ENCODE data around the gene TRDN. TPM values are rescaled to one million over a fixed set of nuclear protein-coding genes. Genes with fewer than 3 reads are reported as not detected.
"Not testable (repeated sequence)": the region's sequence is repeated elsewhere in the genome, so short reads cannot be mapped to it uniquely, and the experiment has no call there.

TRDN gene
- total and polyA plus RNA-seq, 9 donors, result under 0.01 to 7.8 (median 1.3) TPM; not detected in 1

DNA sequence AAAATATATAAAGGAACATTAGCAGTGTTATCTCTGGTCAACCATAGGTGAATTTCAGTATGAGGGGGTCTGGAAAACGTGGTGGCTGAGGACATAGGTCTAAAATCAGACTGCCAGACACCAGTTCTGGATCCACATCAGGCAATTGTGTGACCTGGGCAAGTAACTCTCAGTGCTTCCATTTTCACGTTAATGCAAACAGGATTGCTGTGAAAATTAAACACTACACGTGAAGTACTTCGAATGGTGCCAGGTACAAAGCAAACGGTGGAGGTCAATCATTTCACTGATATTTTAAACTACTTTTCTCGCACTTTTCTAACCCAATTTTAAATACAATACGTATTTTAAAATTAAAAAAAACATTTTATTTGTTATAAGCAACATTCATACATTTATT, 315.7 kb downstream of the TRDN start:
- Histone ChIP-seq H3K27me3 (no peaks in the 10 kb centered on the region), H3K4me1 (ENCODE audit: insufficient read depth) (no peaks in the 10 kb centered on the region), H3K36me3 (no peaks in the 10 kb centered on the region), H3K9me3 (no peaks in the 10 kb centered on the region), H3K27ac (no peak overlapping the region), H3K4me3 (no peak overlapping the region)
- 63 to 74% (median 67%) methylated on average over 7 of the region's 7 CpGs for WGBS, 3 donors
- intact Hi-C loops (cut with DNase I), result no loop called here
- TF ChIP-seq, protein P1, sequence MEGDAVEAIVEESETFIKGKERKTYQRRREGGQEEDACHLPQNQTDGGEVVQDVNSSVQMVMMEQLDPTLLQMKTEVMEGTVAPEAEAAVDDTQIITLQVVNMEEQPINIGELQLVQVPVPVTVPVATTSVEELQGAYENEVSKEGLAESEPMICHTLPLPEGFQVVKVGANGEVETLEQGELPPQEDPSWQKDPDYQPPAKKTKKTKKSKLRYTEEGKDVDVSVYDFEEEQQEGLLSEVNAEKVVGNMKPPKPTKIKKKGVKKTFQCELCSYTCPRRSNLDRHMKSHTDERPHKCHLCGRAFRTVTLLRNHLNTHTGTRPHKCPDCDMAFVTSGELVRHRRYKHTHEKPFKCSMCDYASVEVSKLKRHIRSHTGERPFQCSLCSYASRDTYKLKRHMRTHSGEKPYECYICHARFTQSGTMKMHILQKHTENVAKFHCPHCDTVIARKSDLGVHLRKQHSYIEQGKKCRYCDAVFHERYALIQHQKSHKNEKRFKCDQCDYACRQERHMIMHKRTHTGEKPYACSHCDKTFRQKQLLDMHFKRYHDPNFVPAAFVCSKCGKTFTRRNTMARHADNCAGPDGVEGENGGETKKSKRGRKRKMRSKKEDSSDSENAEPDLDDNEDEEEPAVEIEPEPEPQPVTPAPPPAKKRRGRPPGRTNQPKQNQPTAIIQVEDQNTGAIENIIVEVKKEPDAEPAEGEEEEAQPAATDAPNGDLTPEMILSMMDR (IDR thresholded peaks at IDR 0.05), result no peak
- TF ChIP-seq EP300 (IDR thresholded peaks at IDR 0.05) (no peak), POLR2A (IDR thresholded peaks at IDR 0.05) (no peak)
- no peak for DNase-seq

DNA sequence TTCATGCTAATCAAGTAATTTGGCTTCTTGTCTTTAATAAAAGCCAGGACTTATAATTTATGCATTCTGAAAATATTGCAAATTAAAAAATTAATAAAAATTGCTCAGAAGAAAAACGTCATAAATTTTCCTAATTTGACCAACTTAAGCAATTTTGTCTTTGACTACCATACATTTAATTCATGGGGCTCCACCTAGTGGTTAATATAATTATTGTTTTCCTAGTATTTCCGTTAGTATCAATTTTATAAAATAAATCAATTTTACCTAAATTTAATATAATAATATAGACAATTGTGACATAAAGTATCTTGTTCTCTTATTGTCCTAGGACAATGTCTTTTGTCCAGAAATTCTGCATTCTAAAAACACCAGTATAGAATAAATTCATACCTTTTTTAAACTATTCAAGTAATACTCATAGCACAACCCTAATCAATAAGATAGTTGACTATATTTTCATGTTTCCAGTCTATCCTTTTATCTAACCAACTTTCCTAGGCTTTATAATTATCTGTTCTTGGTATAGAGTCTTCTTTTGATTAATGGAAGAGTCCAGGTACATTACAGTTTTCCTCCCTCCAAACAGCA, 319.9 kb downstream of the TRDN start:
- Histone ChIP-seq H3K4me1 (ENCODE audit: insufficient read depth) (no peaks in the 10 kb centered on the region), H3K27ac (no peak overlapping the region), H3K36me3 (no peaks in the 10 kb centered on the region), H3K27me3 (no peaks in the 10 kb centered on the region), H3K4me3 (no peak overlapping the region), H3K9me3 (no peaks in the 10 kb centered on the region)
- intact Hi-C loops (cut with DNase I), result loop anchor here in 2 of 4 donors (5.0 to 10.0 kb wide), 2 partner anchors 582 to 585 kb away; no protein-coding TSS in a partner anchor
- 0 to 3% (median 0%) methylated on average over 2 of the region's 2 CpGs for WGBS, 3 donors
- no peak for DNase-seq
- TF ChIP-seq POLR2A (IDR thresholded peaks at IDR 0.05) (no peak), EP300 (IDR thresholded peaks at IDR 0.05) (no peak)
- TF ChIP-seq, protein P1 (IDR thresholded peaks at IDR 0.05), result no peak

DNA sequence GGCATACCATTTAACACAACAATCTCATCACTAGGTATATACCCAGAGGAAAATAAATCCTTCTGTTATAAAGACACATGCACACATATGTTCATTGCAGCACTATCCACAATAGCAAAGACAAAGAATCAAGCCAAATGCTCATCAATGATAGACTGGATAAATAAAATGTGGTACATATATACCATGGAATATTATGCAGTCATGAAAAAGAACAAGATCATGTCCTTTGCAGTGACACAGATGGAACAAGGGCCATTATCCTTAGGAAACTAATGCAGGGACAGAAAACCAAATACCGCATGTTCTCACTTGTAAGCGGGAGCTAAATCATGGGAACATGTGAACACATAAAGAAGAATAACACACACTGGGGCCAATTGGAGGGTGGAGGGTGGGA, 322.3 kb downstream of the TRDN start:
- 91 to 98% (median 96%) methylated on average over 2 of the region's 2 CpGs for WGBS, 3 donors
- not testable (repeated sequence) for H3K27ac ChIP-seq; H3K4me3 ChIP-seq; H3K4me1 ChIP-seq (ENCODE audit: insufficient read depth); H3K9me3 ChIP-seq; H3K27me3 ChIP-seq; H3K36me3 ChIP-seq; DNase-seq
- intact Hi-C loops (cut with DNase I), result loop anchor here in 1 of 4 donors (10.0 kb wide), 1 partner anchor 580 kb away; no protein-coding TSS in a partner anchor

DNA sequence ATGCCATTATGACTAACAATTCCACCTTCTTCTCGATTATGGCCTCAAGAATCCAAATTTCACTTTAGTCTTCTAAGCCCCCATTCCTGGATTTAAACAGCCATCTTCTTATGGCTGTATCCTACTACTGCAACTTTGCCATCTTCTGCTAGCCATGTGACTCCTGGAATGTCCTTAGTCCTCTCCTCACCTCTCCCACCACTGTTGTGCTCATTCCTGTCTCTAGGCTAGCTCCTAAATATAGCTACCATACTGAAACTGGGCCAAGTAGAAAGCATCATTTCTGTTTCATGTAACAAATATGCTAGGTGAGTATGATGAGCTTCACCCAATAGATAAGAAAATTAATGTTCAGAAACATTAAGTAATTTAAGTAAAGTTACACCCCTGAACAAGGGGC, 327.6 kb downstream of the TRDN start:
- H3K27me3 ChIP-seq, result no peaks in the 10 kb centered on the region
- TF ChIP-seq EP300 (IDR thresholded peaks at IDR 0.05), result no peak
- TF ChIP-seq, protein P1 (IDR thresholded peaks at IDR 0.05), result no peak
- no peak for DNase-seq
- H3K9me3 ChIP-seq, result no peaks in the 10 kb centered on the region
- H3K4me1 ChIP-seq (ENCODE audit: insufficient read depth), result no peaks in the 10 kb centered on the region
- WGBS, 3 donors, result 74 to 82% (median 74%) methylated on average over 1 of the region's 1 CpG
- no peaks in the 10 kb centered on the region for H3K36me3 ChIP-seq
- intact Hi-C loops (cut with DNase I), result loop anchor here in 1 of 4 donors (1.0 kb wide), 1 partner anchor 39 kb away; no protein-coding TSS in a partner anchor
- H3K27ac ChIP-seq, result no peak overlapping the region
- H3K4me3 ChIP-seq, result no peak overlapping the region

DNA sequence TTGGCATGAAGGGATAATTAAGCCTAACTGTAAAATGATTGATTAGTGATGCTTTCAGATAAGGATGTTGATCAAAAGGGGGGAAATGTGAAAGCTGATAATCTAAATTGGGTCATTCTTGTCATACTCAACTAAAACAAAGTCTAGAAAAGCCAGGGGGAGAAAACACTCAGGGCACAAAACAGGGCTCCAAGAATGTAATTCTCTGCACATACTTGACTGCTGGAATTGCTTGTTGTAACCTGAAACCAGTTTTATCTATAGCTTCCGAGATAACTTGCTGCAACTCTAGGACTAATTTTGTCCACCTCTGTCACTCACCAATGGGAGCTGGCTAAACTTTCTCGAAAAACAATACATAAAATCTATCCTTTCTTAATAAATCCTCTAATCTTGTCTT, 330.4 kb downstream of the TRDN start:
- Histone ChIP-seq H3K27ac (no peak overlapping the region), H3K4me3 (no peak overlapping the region), H3K36me3 (no peaks in the 10 kb centered on the region), H3K27me3 (no peaks in the 10 kb centered on the region), H3K4me1 (ENCODE audit: insufficient read depth) (no peaks in the 10 kb centered on the region), H3K9me3 (no peaks in the 10 kb centered on the region)
- WGBS, 3 donors, result 4 to 14% (median 5%) methylated on average over 2 of the region's 2 CpGs
- intact Hi-C loops (cut with DNase I), result no loop called here
- TF ChIP-seq, protein P1 (IDR thresholded peaks at IDR 0.05), result no peak
- no peak for TF ChIP-seq EP300 (IDR thresholded peaks at IDR 0.05)
- no peak for TF ChIP-seq POLR2A (IDR thresholded peaks at IDR 0.05)
- DNase-seq, result no peak

All from ovary (tissue), 9 donors.